Hematopoietic multipotent progenitor cell treated with erythropoietin and hydrocortisone succinate and interleukin-3 and kit ligand, for 15 days (in vitro differentiated cells): ENCODE results near the gene SLC37A1.
A peak's percentile ranks its signal among the peaks of the same experiment; 100 is the strongest.

Source experiments
- DNase-seq: peaks from one replicate; pipeline ENCODE4 v3.0.0-alpha.2; 2015; ENCODE audit warnings: low spot score

The SLC37A1 gene

GRCh38 chr21:42527489-42528158, 14.0 kb downstream of the SLC37A1 start:
- DNase-seq: no peak

GRCh38 chr21:42530167-42530518, 16.5 kb downstream of the SLC37A1 start:
- no peak for DNase-seq

GRCh38 chr21:42531771-42532170, 18.1 kb downstream of the SLC37A1 start:
- DNase-seq: no peak

- no peak for DNase-seq
Measured at GRCh38 chr21:42532466-42533181, 19.0 kb downstream of the SLC37A1 start.

- no peak for DNase-seq
Measured at GRCh38 chr21:42533306-42533962, 19.8 kb downstream of the SLC37A1 start.

GRCh38 chr21:42533963-42534355, 20.3 kb downstream of the SLC37A1 start:
- no peak for DNase-seq

- no peak for DNase-seq
Measured at GRCh38 chr21:42534421-42535378, 21.0 kb downstream of the SLC37A1 start.

GRCh38 chr21:42535602-42536171, 22.0 kb downstream of the SLC37A1 start:
- no peak for DNase-seq

GRCh38 chr21:42536601-42537000, 22.9 kb downstream of the SLC37A1 start:
- DNase-seq: no peak

- DNase-seq: no peak
Measured at GRCh38 chr21:42537106-42537742, 23.6 kb downstream of the SLC37A1 start.

- no peak for DNase-seq
Measured at GRCh38 chr21:42538479-42539275, 25.0 kb downstream of the SLC37A1 start.

GRCh38 chr21:42539342-42539741, 25.7 kb downstream of the SLC37A1 start:
- DNase-seq: no peak

- DNase-seq: peak; percentile 53
Measured at GRCh38 chr21:42539931-42540343, 26.3 kb downstream of the SLC37A1 start.

GRCh38 chr21:42540396-42540795, 26.7 kb downstream of the SLC37A1 start:
- no peak for DNase-seq

- no peak for DNase-seq
Measured at GRCh38 chr21:42541174-42541573, 27.5 kb downstream of the SLC37A1 start.

GRCh38 chr21:42541618-42542017, 28.0 kb downstream of the SLC37A1 start:
- DNase-seq: no peak

GRCh38 chr21:42542196-42542595, 28.5 kb downstream of the SLC37A1 start:
- DNase-seq: no peak

- no peak for DNase-seq
Measured at GRCh38 chr21:42542596-42542995, 28.9 kb downstream of the SLC37A1 start.

- no peak for DNase-seq
Measured at GRCh38 chr21:42543106-42543847, 29.6 kb downstream of the SLC37A1 start.

GRCh38 chr21:42544544-42544943, 30.9 kb downstream of the SLC37A1 start:
- peak; percentile 48 for DNase-seq
